HG03135 (cell line): ENCODE measurements around the gene SCN5A.
"Not testable (repeated sequence)": the region's sequence is repeated elsewhere in the genome, so short reads cannot be mapped to it uniquely, and the experiment has no call there.

Experiments used
- ATAC-seq: cut with Tn5 transposase; IDR thresholded peaks from one replicate; pipeline ENCODE4 v1.9.1; 2021; ENCODE audit warnings: mild to moderate bottlenecking, moderate library complexity; ENCODE audit not compliant: unreplicated experiment

The SCN5A gene

DNA sequence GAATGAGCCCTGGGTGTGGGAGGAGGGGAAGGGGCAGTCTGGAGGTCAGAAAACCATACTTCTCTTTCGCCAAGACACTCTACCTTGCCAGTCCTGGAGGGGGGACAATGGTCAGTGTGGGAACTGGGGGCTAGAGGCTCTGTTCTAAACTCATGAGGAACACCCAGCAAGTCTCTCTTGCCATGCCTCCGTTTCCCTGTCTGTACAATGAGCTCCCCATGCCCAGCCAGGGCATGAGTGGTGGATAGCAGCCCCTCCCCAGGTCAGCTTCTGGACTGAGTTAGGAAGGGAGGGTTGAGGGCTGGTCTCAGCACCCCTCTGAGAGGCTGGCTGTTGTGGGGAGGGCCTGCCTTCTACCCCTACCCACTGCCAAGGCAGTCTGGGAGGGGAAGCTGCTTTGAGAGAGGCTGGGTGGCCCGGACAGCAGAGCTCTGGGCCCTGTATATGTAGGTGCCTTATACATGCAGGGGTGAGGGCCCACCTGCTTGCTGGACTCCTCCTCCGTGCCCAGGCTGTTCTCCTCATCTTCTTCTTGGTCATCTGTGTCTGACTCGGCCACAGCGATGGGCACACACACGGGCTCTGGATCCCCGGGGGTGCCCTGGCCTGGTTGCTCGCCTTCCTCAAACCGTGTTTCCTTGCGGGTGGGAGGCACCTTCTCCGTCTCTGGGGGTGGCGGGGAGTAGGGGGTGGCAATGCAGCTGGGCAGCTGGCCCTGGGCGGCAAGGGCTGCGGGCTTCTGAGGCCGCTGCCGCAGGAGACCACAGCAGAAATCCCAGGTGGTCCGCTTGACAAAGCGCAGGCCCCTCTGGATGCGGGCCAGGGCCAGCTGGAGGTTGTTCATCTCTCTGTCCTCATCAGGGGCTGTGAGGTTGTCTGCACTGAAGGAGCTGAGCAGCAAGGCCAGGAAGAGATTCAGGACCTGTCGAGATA is 68.8 kb downstream of the SCN5A start:
- ATAC-seq: no peak

- no peak for ATAC-seq
Observed at GRCh38 chr3:38579551-38580449, 69.7 kb downstream of the SCN5A start.

DNA sequence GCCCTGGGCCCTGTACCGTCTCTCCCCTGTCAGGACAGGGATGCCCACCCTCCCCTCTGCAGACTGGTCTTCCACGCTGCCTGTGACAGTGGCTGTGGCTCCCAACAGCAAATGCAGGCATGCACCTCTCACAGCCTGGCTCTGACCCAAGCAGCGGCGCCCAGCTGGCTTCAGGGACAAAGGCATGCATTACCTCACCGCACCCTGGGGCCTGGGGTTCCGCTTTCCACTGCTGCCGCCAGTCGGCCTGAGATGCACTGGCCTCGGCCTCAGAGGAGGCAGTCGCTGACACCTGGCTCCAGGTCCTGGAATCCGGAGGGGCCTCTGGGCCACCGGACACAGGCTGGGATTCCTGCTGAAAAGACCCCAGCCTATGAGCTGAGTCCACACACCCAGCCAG is 70.3 kb downstream of the SCN5A start:
- no peak for ATAC-seq

GRCh38 chr3:38578551-38578950 is 70.9 kb downstream of the SCN5A start:
- no peak for ATAC-seq

- ATAC-seq: no peak
Observed at GRCh38 chr3:38578081-38578475, 71.4 kb downstream of the SCN5A start.

DNA sequence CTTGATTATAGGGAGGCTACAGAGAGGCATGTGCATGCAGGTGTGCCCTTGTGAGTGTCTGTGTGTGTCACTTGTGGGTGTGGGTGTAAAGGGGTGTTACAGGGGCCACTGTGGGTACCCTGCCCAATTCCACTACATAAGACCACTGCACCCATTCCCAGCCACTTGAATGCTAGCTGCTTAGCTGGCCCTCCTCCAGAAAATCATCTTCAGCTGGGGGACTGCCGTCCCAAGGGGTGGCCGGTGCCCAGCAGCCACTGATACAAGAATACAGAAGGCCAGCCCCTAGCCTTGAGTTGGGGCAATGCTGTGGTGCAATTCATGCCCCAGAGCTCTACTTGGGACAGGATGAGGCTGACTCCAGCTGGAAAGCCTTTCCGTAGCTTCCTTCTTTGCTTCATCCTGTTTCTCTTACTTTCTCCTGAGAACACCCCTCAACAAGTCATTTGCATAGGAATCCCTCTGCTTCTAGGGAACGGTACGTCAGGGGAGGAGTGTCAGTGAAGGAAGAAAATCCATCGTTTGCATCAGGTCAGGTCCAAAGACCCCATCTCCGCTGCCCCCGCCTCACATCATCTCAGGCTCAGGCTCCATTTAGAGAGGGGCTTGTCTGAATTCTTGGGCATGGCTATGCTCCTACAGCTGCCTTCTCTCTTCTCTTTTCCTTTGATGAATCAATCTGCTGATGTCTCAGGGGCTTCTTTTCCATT is 72.0 kb downstream of the SCN5A start:
- no peak for ATAC-seq

DNA sequence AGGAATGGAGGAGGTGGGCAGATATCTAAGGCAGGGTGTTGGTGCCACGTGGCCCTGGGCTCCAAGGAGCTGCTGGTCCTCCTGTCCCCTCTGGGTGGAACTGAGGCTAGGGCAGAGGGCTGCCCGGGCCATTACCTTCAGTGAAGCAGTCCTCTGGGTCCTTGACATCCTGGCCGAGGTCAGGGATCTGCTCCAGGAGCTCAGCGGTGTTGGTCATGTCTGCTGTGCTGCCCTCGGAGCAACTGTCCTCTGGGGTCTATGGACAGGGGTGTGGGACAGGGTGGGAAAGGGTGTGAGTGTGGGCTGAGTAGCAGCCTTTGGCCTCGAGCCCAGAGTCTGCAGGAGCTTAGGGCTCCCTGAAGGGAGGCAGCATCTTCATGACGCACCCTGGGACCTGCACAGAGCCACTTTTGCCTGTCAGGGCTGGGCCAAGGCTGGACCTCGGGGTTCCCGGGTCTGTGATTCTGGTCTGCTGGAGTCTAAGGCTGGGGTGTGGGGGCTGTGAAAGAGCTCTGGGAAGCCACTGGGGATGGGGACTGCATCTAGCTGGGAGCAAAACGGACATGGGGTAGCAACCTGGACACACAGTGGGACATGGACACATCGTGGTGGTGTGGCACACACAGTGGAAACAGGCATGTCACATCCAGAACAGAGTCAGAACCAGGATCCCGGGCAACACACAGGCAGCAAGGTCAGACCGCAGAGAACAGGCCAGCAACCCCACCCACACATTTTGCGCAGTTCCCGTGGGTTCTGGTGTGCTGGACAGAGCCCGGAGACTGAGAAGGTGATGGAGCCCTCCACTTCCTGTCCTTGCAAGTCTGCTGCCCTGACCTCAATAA is 72.7 kb downstream of the SCN5A start:
- no peak for ATAC-seq

GRCh38 chr3:38576131-38576525 is 73.4 kb downstream of the SCN5A start:
- ATAC-seq: no peak

DNA sequence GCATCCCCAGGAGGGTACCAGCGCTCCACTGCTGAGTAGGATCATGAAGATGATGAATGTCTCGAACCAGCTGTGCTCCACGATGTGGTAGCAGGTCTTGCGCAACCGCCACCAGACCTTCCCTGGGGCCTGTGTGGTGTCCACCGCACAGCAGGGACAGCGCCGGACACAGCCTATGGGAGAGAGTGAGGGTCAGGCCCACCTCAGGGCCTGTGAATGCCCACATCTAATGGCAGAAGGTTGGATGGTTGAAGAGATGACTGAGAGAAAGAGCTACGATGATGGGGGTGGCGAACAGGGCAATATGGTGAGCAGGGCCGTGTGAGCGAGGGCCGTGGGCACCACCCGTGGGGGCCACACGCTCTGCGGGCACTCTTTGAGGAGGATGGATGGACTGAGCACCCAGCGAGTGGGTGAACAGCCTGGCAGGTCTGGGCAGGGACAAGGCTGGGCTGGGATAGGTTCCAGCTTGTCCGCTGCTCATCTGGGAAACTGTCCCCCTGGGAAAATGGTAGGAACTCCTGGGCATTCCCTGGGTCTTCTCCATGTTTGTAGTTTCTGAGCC is 74.1 kb downstream of the SCN5A start:
- ATAC-seq: no peak

DNA sequence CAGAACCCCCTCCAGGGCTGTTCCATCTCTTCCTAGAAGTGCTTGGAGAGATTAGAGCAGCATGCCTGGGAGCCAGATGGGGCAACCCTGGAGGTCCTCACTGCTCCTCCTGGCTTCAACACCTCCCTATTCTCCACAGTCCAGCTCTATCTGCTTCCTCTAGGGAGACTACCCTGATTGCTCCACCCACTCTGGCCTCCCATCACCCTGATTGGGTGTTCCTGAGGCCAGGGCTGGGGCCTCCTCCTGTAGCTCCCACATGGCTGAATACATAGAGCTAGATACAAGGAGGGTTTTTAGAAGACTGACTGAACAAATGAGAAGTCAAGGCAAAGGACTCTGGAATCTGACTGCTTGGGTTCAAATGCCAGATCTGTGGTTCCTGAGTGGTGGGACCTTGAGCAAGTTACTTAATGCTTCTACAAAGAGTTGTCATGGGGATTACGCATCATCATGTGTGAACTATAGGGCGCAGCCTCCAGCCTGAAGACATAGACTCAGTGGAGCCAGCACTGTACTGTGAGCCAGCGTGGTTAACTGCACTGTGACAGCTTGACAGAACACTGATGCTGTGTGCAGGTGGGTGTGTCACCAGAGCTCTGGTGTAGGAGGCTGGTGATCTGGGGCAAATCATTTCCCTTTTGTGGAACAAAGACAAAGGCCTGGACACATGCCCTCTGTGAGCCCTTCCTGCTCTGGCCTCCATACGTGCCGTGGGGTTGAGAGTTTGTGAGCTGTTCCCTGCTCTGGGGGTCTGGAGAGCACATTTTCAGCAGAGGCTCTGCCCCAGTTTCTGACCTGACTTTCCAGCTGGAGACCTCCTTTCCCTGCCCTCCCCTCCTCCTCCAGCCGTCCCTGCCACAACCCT is 74.8 kb downstream of the SCN5A start:
- ATAC-seq: no peak

DNA sequence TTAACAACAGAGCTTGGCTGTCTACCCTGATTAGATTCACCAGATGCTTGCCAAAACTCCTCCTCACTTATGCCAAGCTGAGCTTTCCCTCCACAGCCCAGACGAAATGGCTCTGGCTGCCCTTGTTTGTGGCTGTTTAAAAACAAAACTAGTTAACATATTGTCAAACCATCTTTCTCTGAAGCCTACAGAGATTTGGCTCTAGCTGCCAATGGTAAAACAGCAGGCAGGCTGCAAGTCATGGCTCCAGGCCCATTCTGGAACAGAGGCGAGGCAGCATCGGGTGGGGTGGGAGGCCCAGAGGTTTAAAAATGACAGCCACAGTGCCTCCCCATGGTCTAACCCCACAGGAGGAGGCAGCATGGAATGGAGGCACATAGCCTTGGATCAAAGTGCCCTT is 75.9 kb downstream of the SCN5A start:
- no peak for ATAC-seq

DNA sequence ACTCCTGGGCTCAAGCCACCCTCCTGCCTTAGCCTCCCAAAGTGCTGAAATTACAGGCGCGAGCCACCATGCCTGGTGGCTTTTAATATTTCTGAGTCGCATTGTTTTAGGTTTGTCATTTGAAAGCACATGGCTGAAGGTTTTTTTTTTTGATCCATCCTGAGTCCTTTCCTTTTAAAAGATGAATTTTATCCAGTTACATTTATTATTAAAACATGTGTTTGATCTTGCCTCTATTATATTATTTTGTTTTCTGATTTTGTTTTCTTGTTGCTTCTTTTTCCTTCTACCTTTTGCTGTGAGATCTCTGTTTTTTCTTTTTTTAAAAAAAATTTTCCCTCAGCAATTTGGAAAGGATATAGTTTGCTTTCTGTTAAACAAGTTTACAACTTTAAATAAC is 76.4 kb downstream of the SCN5A start:
- no peak for ATAC-seq

DNA sequence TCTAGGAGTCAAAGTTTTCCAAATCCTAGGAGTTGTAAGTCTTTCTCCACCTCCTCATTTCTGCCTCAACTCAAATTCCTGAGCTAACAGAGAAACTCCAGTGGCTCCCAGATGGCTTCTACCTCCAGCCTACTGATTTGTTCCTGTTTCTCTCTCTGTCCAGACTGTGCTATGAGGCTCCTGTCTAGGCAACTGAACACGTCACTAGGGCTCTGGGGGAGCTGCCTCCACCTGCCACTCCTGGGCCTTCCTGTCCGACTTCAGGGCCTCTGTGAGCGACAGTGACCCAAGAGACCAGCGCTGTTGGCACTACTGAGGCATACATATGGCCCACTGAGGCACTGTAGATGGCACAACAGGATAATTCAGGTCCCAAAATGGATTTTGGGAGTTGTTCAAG is 82.0 kb downstream of the SCN5A start:
- no peak for ATAC-seq

DNA sequence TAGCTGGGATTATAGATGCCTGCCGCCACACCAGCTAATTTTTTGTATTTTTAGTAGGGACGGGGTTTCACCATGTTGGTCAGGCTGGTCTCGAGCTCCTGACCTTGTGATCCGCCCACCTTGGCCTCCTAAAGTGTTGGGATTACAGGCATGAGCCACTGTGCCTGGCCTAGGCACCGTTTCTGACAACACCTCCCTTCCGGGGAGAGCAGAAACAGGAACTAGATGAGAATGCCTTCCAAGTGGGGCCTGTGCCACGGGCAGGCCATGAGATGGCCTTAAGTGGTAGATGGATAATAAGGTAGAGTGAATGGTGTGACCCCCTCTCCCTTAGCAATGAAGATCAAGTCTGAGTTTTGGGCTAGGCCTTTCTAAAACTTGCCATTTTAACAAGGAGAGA is 82.7 kb downstream of the SCN5A start:
- not testable (repeated sequence) for ATAC-seq

- no peak for ATAC-seq
Observed at GRCh38 chr3:38566215-38566528, 83.3 kb downstream of the SCN5A start.

- no peak for ATAC-seq
Observed at GRCh38 chr3:38565339-38566214, 83.9 kb downstream of the SCN5A start.

DNA sequence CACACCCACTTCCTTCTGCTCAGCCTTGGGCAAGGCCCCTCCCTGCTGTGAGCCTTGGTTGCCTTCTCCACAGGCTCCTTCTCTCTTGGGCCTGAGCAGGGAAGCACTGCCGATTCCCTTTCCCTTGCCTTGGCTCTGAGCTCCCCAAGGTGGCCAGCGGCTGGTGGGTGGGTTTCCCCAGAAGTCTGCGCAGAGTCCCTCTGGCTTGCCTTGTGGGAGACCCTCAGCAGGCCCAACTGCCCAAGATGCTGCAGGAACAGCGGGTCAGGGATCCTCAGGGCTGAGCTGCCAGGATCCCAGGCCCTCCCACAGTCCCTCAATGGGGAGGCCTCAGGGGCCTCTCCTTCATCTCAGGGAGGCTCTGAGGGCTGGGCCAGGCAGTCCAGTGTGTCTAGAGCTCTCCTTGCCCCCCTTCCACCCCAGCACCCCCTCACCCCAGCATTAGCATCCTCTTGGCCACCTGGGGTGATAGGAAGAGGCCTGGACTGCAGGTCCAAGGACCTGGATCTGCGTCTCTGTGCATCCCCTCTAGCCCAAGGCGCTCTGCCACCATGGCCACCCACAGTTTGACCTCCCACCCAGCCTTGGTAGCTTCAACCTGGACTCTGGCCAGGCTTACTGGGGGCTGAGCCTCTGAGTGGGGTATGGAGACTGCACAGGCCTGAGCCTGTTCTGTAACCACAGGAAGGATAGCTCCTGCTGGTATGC is 84.7 kb downstream of the SCN5A start:
- no peak for ATAC-seq

DNA sequence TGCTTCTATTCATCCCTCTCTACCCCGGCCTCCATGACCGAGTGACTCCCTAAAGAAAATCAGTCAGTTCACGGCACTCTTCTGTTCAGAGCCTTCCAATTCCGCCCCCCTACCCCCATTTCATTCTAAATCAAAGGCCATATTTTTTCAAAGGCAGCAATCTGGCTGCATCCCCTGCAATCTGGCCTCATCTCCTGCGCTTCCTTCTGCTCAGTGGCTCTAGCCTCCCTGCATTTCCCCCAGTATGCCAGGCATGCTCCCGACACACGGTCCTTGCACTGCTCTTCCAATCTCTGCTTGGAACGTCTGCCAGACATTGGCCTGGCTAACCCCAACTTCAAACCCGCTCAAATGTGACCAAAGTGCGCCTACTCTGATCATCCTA is 85.6 kb downstream of the SCN5A start:
- no peak for ATAC-seq
